SK-N-SH (cell line): ENCODE data around the gene MARVELD1.
A peak's percentile ranks its signal among the peaks of the same experiment; 100 is the strongest.

Source experiments
- EP300 ChIP-seq, 2 experiments: IDR thresholded peaks; 2 replicates each; pipeline versions ENCODE4 v1.4.0 to v1.6.1; 2012; ENCODE audit warnings: borderline replicate concordance in 1 of 2, low read depth in 1 of 2, low read length in 1 of 2
- POLR2AphosphoS5 ChIP-seq: IDR thresholded peaks from 2 replicates; pipeline ENCODE4 v1.6.1; 2012; ENCODE audit warnings: low read depth, low read length
- RFX5 ChIP-seq: IDR thresholded peaks from 2 replicates; pipeline ENCODE4 v1.6.1; 2012; ENCODE audit warnings: mild to moderate bottlenecking, improper control_type of control experiment, low read length
- SIN3A ChIP-seq: IDR thresholded peaks from 2 replicates; pipeline ENCODE4 v1.6.1; 2012; ENCODE audit warnings: low read depth, mild to moderate bottlenecking, low read length, moderate library complexity, borderline replicate concordance
- TAF1 ChIP-seq: IDR thresholded peaks from 2 replicates; pipeline ENCODE4 v1.6.1; 2012; ENCODE audit warnings: low read depth, mild to moderate bottlenecking, low read length, moderate library complexity, borderline replicate concordance
- TF ChIP-seq, protein P1 (sequence below): IDR thresholded peaks from 2 replicates; pipeline ENCODE4 v1.6.1; 2012; ENCODE audit warnings: mild to moderate bottlenecking, low read depth, low read length, moderate library complexity

DNA sequence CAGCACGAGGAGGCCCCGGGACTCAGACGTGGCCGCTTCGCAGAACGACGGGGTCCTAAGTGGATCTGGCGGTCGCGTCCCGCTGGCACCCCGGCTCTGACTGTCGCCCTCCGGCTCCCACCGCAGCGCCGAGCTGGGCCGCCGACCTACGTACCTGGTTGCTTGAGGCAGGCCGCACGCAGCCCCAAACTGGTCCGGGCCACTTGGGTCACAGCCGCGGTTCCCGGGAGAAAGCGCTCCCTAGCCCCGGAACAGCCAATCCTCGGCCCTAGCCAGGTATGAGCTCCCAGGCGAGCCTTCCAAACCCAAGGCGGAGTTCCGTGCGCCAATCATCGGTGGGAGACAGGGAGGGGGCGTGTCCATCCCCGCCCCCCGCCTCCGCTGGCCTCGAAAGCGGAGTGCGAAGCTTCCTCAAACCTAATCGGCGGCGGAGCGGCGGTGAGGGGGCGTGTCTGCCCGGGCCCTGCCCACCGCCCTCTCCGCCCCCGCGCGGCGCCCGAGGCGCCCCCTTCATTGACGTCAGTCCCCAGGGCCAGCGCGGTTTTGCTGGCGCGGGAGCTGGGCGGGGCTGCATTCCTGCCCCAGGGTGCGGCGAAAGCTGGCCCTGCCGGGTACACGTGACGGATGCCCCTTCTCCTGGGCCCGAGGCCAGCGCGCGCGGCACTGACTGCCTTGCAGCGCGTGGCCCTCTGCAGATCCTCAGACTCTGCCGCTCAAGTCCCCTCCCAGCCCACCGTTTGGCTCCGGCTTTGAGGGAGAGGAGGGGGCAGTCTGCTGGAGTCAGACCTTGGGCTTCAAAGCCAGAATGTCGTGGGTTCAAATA, 26.4 kb upstream of the MARVELD1 start, which contains the start of gene AVPI1:
- no peak; the same call in 1 of the 2 replicates for TF ChIP-seq RFX5
- TF ChIP-seq POLR2AphosphoS5, result peak; percentile 37; the same call in 1 of the 2 replicates
- peak; percentile 41 to 50; a peak in 2 of 4 replicates for TF ChIP-seq EP300 (IDR thresholded peaks at IDR 0.05; ENCODE audit: borderline replicate concordance in 1 of 2, low read depth in 1 of 2, low read length in 1 of 2)
- peak; percentile 39; the same call in 1 of the 2 replicates for TF ChIP-seq SIN3A
- TF ChIP-seq, protein P1, sequence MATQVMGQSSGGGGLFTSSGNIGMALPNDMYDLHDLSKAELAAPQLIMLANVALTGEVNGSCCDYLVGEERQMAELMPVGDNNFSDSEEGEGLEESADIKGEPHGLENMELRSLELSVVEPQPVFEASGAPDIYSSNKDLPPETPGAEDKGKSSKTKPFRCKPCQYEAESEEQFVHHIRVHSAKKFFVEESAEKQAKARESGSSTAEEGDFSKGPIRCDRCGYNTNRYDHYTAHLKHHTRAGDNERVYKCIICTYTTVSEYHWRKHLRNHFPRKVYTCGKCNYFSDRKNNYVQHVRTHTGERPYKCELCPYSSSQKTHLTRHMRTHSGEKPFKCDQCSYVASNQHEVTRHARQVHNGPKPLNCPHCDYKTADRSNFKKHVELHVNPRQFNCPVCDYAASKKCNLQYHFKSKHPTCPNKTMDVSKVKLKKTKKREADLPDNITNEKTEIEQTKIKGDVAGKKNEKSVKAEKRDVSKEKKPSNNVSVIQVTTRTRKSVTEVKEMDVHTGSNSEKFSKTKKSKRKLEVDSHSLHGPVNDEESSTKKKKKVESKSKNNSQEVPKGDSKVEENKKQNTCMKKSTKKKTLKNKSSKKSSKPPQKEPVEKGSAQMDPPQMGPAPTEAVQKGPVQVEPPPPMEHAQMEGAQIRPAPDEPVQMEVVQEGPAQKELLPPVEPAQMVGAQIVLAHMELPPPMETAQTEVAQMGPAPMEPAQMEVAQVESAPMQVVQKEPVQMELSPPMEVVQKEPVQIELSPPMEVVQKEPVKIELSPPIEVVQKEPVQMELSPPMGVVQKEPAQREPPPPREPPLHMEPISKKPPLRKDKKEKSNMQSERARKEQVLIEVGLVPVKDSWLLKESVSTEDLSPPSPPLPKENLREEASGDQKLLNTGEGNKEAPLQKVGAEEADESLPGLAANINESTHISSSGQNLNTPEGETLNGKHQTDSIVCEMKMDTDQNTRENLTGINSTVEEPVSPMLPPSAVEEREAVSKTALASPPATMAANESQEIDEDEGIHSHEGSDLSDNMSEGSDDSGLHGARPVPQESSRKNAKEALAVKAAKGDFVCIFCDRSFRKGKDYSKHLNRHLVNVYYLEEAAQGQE, result no peak
- TF ChIP-seq TAF1, result peak; percentile 33; the same call in 1 of the 2 replicates
